ENCODE data around the gene NXPH4. TPM values are rescaled to one million over a fixed set of nuclear protein-coding genes. Genes with fewer than 3 reads are reported as not detected.

Gene NXPH4
- total RNA-seq, 1 experiment from 2014 or later: 4.8 TPM

GRCh38 chr12:57250956-57251355 lies 34.4 kb downstream of the NXPH4 start, which contains the start of gene STAC3:
Gene STAC3 (minus strand): TSS chr12:57251187. CDS start chr12:57249636, 1,551 bp downstream.
- Histone ChIP-seq H3K9me3 (ENCODE audit: low read depth, low read length, poor library complexity, severe bottlenecking) (no peaks in the 10 kb centered on the region), H3K27ac (ENCODE audit: low read depth, low read length, poor library complexity, severe bottlenecking) (no peak within 1 kb of the TSS), H3K4me1 (ENCODE audit: insufficient read depth, low read length, poor library complexity, severe bottlenecking) (no peaks in the 10 kb centered on the region), H3K36me3 (ENCODE audit: insufficient read depth, low read length, poor library complexity, severe bottlenecking) (no peaks in the 10 kb centered on the region), H3K27me3 (replicated peaks; ENCODE audit: insufficient read depth, low read depth, low read length, poor library complexity) (no peaks in the 10 kb centered on the region), H3K4me3 (ENCODE audit: low read depth, low read length, poor library complexity, severe bottlenecking) (no peak within 1 kb of the TSS)
- TF ChIP-seq CTCF (conservative IDR thresholded peaks at IDR 0.05; ENCODE audit: low read depth, low read length) (no peak), EZH2 (IDR thresholded peaks at IDR 0.05; ENCODE audit: borderline replicate concordance, low read depth, low read length, poor library complexity, severe bottlenecking) (no peak)
- ChIA-PET POLR2A (ENCODE audit: low non-redundant PET) (interaction anchor here (0.5 to 0.6 kb wide), 2 partner anchors 38 to 208 kb away, joined by 8 to 10 read pairs; no protein-coding TSS in a partner anchor), CTCF (interaction anchor here (1.0 kb wide), 1 partner anchor 9 kb away, joined by 10 read pairs; no protein-coding TSS in a partner anchor)
- no peak for DNase-seq (ENCODE audit: low spot score)
- intact Hi-C loops (cut with micrococcal nuclease; ENCODE audit: unreplicated experiment): no loop called here
- no TSS peak for BruUV-seq (replicated peaks)

DNA sequence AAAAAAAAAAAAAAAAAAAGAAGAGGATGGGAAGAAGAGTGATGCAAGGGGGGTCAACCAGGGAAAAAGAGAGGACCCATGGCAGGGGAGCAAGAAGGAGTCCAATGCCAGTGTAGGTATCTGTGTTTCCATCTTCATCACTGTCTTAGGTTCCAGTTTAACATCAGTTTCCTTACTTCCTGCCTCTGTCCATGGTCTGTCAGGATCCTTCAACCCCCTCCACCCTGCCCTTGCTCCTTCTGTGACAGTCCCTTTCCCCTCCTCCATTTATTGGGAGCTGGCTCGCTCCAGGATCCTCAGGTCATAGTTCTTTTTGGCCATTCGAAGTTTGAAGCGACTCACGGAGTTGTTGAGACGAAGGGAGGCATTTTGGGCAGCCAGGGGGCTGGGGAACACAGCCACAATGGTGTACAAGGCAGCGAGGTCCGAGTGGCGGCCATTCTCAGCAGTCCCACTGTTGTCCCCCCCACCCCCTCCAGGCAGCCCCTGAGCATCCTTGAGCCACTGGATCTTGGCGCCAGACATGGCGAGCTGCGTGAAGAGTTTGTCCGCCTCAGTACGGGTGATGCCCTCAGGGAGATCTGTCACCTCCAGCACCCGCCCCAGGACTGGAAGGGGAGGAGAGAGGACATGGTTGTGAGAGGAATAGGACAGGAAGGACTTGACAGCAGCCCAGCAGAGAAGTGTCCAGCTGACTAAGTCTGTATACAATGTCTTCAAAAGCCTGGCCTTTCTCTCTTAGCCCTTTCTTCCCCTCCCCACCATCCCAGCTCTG lies 38.1 kb downstream of the NXPH4 start:
- no peaks in the 10 kb centered on the region for H3K27me3 ChIP-seq (replicated peaks; ENCODE audit: insufficient read depth, low read depth, low read length, poor library complexity)
- H3K9me3 ChIP-seq (ENCODE audit: low read depth, low read length, poor library complexity, severe bottlenecking): no peaks in the 10 kb centered on the region
- H3K4me3 ChIP-seq (ENCODE audit: low read depth, low read length, poor library complexity, severe bottlenecking): no peak overlapping the region
- H3K4me1 ChIP-seq (ENCODE audit: insufficient read depth, low read length, poor library complexity, severe bottlenecking): no peaks in the 10 kb centered on the region
- ChIA-PET CTCF (interaction anchor here (0.6 to 0.7 kb wide), 3 partner anchors 17 to 74 kb away, joined by 4 to 10 read pairs (median 8); no protein-coding TSS in a partner anchor), POLR2A (ENCODE audit: low non-redundant PET) (no interaction called here)
- no TSS peak for BruUV-seq (replicated peaks)
- TF ChIP-seq CTCF (conservative IDR thresholded peaks at IDR 0.05; ENCODE audit: low read depth, low read length) (no peak), EZH2 (IDR thresholded peaks at IDR 0.05; ENCODE audit: borderline replicate concordance, low read depth, low read length, poor library complexity, severe bottlenecking) (no peak)
- no peak for DNase-seq (ENCODE audit: low spot score)
- no peak overlapping the region for H3K27ac ChIP-seq (ENCODE audit: low read depth, low read length, poor library complexity, severe bottlenecking)
- intact Hi-C loops (cut with micrococcal nuclease; ENCODE audit: unreplicated experiment): no loop called here
- peaks cover 25% of the 10 kb centered on the region for H3K36me3 ChIP-seq (ENCODE audit: insufficient read depth, low read length, poor library complexity, severe bottlenecking)

DNA sequence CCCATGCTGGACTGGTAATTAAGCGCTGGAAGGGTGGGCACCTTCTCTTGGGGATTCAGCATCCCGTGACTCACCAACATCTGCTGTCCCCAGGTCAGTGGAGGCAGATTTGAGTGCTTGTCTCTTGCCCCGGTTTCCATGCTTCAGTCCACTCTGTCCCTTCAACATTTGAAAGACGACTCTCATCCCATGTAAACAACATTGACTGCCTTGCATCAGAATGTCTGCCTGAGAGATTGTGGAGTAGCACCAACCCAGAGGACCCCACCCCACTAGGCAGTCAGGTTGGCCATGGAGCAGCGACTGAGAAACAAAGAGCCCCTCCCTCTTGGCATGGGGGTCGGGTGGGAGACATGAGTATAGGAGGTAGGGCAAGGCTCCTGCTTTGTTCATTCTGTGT lies 39.3 kb downstream of the NXPH4 start:
- no peaks in the 10 kb centered on the region for H3K9me3 ChIP-seq (ENCODE audit: low read depth, low read length, poor library complexity, severe bottlenecking)
- no peaks in the 10 kb centered on the region for H3K4me1 ChIP-seq (ENCODE audit: insufficient read depth, low read length, poor library complexity, severe bottlenecking)
- peaks cover 30% of the 10 kb centered on the region for H3K36me3 ChIP-seq (ENCODE audit: insufficient read depth, low read length, poor library complexity, severe bottlenecking)
- CTCF ChIA-PET: no interaction called here
- no TSS peak for BruUV-seq (replicated peaks)
- H3K27ac ChIP-seq (ENCODE audit: low read depth, low read length, poor library complexity, severe bottlenecking): no peak overlapping the region
- no peaks in the 10 kb centered on the region for H3K27me3 ChIP-seq (replicated peaks; ENCODE audit: insufficient read depth, low read depth, low read length, poor library complexity)
- intact Hi-C loops (cut with micrococcal nuclease; ENCODE audit: unreplicated experiment): no loop called here
- no peak overlapping the region for H3K4me3 ChIP-seq (ENCODE audit: low read depth, low read length, poor library complexity, severe bottlenecking)
- TF ChIP-seq EZH2 (IDR thresholded peaks at IDR 0.05; ENCODE audit: borderline replicate concordance, low read depth, low read length, poor library complexity, severe bottlenecking): no peak
- TF ChIP-seq CTCF (conservative IDR thresholded peaks at IDR 0.05; ENCODE audit: low read depth, low read length): no peak
- no peak for DNase-seq (ENCODE audit: low spot score)
- POLR2A ChIA-PET (ENCODE audit: low non-redundant PET): no interaction called here

All from A673 (cell line).